ENCODE results near the gene DIP2C. TPM values are rescaled to one million over a fixed set of nuclear protein-coding genes. Genes with fewer than 3 reads are reported as not detected.

The DIP2C gene, protein sequence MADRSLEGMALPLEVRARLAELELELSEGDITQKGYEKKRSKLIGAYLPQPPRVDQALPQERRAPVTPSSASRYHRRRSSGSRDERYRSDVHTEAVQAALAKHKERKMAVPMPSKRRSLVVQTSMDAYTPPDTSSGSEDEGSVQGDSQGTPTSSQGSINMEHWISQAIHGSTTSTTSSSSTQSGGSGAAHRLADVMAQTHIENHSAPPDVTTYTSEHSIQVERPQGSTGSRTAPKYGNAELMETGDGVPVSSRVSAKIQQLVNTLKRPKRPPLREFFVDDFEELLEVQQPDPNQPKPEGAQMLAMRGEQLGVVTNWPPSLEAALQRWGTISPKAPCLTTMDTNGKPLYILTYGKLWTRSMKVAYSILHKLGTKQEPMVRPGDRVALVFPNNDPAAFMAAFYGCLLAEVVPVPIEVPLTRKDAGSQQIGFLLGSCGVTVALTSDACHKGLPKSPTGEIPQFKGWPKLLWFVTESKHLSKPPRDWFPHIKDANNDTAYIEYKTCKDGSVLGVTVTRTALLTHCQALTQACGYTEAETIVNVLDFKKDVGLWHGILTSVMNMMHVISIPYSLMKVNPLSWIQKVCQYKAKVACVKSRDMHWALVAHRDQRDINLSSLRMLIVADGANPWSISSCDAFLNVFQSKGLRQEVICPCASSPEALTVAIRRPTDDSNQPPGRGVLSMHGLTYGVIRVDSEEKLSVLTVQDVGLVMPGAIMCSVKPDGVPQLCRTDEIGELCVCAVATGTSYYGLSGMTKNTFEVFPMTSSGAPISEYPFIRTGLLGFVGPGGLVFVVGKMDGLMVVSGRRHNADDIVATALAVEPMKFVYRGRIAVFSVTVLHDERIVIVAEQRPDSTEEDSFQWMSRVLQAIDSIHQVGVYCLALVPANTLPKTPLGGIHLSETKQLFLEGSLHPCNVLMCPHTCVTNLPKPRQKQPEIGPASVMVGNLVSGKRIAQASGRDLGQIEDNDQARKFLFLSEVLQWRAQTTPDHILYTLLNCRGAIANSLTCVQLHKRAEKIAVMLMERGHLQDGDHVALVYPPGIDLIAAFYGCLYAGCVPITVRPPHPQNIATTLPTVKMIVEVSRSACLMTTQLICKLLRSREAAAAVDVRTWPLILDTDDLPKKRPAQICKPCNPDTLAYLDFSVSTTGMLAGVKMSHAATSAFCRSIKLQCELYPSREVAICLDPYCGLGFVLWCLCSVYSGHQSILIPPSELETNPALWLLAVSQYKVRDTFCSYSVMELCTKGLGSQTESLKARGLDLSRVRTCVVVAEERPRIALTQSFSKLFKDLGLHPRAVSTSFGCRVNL (N-terminal part only)
- 12.3 and 18.4 TPM in 2 replicates for total RNA-seq

DNA sequence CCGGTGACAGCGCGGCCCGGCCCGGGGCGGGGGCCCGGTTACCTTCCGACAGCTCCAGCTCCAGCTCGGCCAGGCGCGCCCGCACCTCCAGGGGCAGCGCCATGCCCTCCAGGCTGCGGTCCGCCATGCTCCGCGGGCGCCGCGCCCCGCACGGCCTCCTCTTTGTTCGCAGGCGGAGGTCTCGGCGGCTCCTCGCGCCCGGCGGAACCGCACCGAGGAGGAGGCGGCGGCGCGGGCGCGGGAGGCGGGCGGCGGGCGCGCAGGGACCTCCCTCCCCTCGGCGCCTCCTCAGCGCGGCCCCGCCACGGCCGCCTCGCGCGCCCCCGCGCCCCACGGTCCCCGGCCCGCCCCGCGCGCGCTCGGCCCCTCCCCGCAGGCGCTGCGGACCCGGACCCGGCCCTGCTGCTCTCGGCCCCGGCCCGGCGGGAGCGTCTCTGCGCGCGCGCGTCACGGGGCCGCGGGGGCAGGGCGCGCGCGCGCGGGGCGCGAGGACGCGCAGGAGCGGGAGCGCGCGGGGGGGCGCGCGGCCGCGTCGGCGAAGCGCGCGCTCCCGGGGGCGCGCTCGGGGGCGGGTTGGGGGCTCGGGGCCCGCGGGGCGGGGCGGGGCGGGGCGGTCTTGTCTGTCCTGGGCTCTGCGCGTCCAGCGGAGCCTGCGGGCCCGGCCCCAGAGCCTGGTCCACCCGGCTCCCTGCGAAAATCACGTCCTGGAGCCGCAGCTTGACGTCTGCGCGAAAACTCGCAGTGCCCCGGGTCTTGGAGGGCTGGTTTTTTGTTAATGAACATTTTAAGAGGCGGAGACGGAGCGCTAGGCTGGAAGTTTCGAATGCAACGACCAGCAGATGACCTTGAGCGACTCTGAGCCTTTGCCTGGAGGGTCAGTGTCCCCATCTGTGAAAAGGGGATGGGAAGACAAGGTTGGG, at the start of gene DIP2C:
Gene DIP2C (minus strand): TSS at position 217 of the 920 bp plus-strand sequence. CDS start 90 bp downstream, at position 127.

Other genes starting within 250 kb of the DIP2C start
- 15.0 and 17.2 TPM in 2 replicates for gene LARP4B, start 242.0 kb upstream of the DIP2C start, total RNA-seq